ENCODE data around the gene PIK3R5.

The PIK3R5 gene

GRCh38 chr17:8947201-8947600 lies 18.3 kb downstream of the PIK3R5 start:
- Mint-ChIP-seq H3K27ac (no peak overlapping the region), H3K4me3 (no peak overlapping the region), H3K9me3 (peaks cover 17% of the 10 kb centered on the region)

DNA sequence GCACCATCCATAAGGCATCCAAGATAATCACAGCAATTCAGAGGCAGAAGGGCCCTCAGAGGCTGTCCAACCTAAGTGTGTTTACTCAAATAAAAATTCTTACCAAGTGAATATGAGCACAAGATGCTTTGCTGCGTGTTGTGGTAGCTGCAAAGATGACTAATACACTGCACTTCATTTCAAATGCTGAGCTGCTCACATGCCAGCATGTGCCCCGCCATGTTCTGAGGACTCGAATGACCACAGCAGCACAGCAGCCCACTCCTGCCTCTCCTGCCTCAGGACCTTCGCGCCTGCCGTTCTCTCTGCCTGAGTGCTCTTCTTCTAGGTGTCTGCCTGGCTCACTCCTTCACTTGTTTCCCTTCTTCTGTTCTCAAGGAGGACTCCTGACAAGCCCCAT lies 19.0 kb downstream of the PIK3R5 start:
- no peak for TF ChIP-seq CTCF (IDR thresholded peaks at IDR 0.05)

More at GRCh38 chr17:8947201-8947600, 18.3 kb downstream of the PIK3R5 start:
- TF ChIP-seq CTCF (IDR thresholded peaks at IDR 0.05): no peak
- H3K27me3 Mint-ChIP-seq (ENCODE audit: low read depth, poor library complexity): peaks cover 40% of the 10 kb centered on the region
- no peaks in the 10 kb centered on the region for H3K36me3 Mint-ChIP-seq (ENCODE audit: low read depth)
- no peaks in the 10 kb centered on the region for H3K4me1 Mint-ChIP-seq
- no peak for DNase-seq

DNA sequence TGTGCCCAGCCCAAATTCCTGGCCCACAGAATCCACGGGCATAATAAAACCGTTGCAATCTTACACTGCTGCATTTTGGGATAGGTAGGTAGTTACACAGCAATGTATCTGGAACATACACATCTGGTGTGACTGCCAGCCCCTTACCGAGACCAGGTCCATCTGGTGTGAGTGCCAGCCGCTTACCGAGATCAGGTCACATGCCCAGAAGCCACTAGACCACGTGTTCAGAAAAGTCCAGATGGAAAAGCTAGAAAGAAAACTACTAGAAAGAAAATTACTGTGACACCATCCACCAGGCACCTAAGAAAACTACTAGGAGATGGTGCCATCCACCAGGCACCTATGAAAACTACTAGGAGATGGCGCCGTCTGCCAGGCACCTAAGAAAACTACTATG lies 19.4 kb downstream of the PIK3R5 start:
- H3K36me3 Mint-ChIP-seq (ENCODE audit: low read depth): no peaks in the 10 kb centered on the region

More for the DNA sequence above, 19.0 kb downstream of the PIK3R5 start:
- Mint-ChIP-seq H3K4me1 (no peaks in the 10 kb centered on the region), H3K27ac (no peak overlapping the region), H3K9me3 (peaks cover 14% of the 10 kb centered on the region), H3K27me3 (ENCODE audit: low read depth, poor library complexity) (peaks cover 40% of the 10 kb centered on the region), H3K4me3 (no peak overlapping the region), H3K36me3 (ENCODE audit: low read depth) (no peaks in the 10 kb centered on the region)
- no peak for DNase-seq

DNA sequence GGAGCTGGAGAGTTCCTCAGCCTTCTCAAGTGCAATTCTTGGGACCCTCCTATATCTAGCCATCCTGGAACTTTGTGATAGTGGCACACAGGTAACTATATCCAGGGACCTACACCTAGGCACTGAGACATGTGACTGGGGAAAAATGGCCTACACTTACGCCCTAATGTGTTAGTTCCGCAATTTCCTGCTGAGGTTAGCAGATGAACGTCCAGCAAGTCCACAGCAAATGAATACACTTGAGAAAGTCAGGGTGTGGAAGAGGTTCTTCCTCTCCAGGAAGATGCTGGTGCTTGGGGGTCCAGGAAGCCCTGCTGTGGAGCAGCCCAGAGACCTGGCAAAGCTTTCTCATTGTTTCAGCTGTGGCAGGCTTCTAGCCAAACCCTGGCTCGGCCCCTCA lies 20.8 kb downstream of the PIK3R5 start:
- H3K36me3 Mint-ChIP-seq (ENCODE audit: low read depth): no peaks in the 10 kb centered on the region
- H3K4me1 Mint-ChIP-seq: peaks cover 7% of the 10 kb centered on the region
- no peak overlapping the region for H3K27ac Mint-ChIP-seq
- H3K9me3 Mint-ChIP-seq: peaks cover 14% of the 10 kb centered on the region
- H3K4me3 Mint-ChIP-seq: no peak overlapping the region
- DNase-seq: no peak
- no peak for TF ChIP-seq CTCF (IDR thresholded peaks at IDR 0.05)
- peaks cover 47% of the 10 kb centered on the region for H3K27me3 Mint-ChIP-seq (ENCODE audit: low read depth, poor library complexity)

More for the DNA sequence above, 19.4 kb downstream of the PIK3R5 start:
- no peaks in the 10 kb centered on the region for H3K4me1 Mint-ChIP-seq
- no peak for TF ChIP-seq CTCF (IDR thresholded peaks at IDR 0.05)
- no peak overlapping the region for H3K27ac Mint-ChIP-seq
- no peak overlapping the region for H3K4me3 Mint-ChIP-seq
- no peak for DNase-seq
- H3K27me3 Mint-ChIP-seq (ENCODE audit: low read depth, poor library complexity): peaks cover 42% of the 10 kb centered on the region
- peaks cover 14% of the 10 kb centered on the region for H3K9me3 Mint-ChIP-seq

DNA sequence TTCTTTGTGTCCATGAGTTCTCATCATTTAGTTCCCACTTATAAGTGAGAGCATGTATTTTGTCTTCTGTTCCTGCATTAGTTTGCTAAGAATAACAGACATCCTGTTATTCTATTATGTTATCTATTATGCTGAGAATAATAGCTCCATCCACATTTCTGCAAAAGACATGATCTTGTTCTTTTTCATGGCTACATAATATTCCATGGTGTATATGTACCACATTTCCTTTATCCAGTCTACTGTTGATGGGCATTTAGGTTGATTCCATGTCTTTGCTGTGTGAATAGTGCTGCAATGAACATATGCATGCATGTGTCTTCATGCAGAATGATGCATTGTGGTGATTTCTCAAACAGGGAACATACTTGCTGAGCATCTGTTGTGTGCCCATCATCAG lies 21.4 kb downstream of the PIK3R5 start:
- peaks cover 52% of the 10 kb centered on the region for H3K27me3 Mint-ChIP-seq (ENCODE audit: low read depth, poor library complexity)
- no peak overlapping the region for H3K4me3 Mint-ChIP-seq
- H3K27ac Mint-ChIP-seq: no peak overlapping the region
- H3K9me3 Mint-ChIP-seq: peaks cover 14% of the 10 kb centered on the region
- no peak for DNase-seq
- H3K36me3 Mint-ChIP-seq (ENCODE audit: low read depth): no peaks in the 10 kb centered on the region
- TF ChIP-seq CTCF (IDR thresholded peaks at IDR 0.05): no peak
- peaks cover 10% of the 10 kb centered on the region for H3K4me1 Mint-ChIP-seq

- no peak overlapping the region for H3K27ac Mint-ChIP-seq
- no peak for DNase-seq
- TF ChIP-seq CTCF (IDR thresholded peaks at IDR 0.05): no peak
Observed at GRCh38 chr17:8941980-8942622, 23.4 kb downstream of the PIK3R5 start.

More at GRCh38 chr17:8941980-8942622, 23.4 kb downstream of the PIK3R5 start:
- Mint-ChIP-seq H3K27me3 (ENCODE audit: low read depth, poor library complexity) (peaks cover 40% of the 10 kb centered on the region), H3K9me3 (peaks cover 21% of the 10 kb centered on the region), H3K4me3 (no peak overlapping the region), H3K4me1 (peaks cover 10% of the 10 kb centered on the region), H3K36me3 (ENCODE audit: low read depth) (no peaks in the 10 kb centered on the region)

All from nephron progenitor cell (in vitro differentiated cells).